T-helper 1 cell (primary cell): ENCODE data around the gene CCDC197.

ENCODE experiments used
- DNase-seq, 5 donors: peaks; one replicate each; pipeline ENCODE4 v3.0.0-alpha.2; 2012 to 2020

Gene CCDC197

GRCh38 chr14:93977790-93978581 is 19.1 kb upstream of the CCDC197 start:
- DNase-seq, result peak; percentile 28 to 95 (median 53)

GRCh38 chr14:93978735-93979134 is 18.4 kb upstream of the CCDC197 start:
- DNase-seq, result no peak

DNA sequence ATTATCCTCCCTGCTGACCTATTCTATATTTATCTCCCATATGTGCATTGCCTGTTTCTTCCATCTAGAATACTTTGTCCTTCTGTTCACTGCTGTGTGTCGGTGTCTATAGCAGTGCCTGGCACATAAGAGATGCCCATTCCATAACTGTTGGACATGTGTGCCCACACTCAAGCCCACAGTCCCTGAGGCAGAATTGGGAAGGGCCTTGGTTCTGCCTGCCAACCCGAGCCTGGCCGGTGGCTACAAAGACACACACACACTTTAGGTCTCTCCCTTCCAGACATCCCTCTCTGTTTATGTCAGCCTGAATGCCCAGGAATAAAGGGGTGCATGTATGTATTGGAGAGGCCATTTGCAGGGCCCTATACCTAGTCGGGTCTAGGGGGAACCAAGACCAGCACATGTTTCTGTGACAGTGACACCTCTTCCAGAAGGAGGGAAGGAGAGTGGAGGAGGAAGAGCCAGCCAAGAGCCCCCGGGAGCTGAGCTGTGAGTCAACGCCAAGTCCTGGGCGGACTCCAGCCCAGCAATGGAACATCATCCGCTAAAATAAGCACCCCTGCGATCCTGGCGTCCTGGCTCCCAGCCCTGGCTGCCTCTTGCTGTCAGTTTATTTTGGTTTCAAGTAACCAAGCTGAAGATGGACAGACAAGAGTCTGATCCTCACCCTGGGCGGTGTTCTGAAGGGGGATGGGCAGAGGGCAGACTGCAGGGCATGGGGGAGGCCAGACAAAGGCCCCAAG is 16.5 kb upstream of the CCDC197 start:
- no peak for DNase-seq

- no peak for DNase-seq
These were observed 15.5 kb upstream of the CCDC197 start for GRCh38 chr14:93981316-93982229.

DNA sequence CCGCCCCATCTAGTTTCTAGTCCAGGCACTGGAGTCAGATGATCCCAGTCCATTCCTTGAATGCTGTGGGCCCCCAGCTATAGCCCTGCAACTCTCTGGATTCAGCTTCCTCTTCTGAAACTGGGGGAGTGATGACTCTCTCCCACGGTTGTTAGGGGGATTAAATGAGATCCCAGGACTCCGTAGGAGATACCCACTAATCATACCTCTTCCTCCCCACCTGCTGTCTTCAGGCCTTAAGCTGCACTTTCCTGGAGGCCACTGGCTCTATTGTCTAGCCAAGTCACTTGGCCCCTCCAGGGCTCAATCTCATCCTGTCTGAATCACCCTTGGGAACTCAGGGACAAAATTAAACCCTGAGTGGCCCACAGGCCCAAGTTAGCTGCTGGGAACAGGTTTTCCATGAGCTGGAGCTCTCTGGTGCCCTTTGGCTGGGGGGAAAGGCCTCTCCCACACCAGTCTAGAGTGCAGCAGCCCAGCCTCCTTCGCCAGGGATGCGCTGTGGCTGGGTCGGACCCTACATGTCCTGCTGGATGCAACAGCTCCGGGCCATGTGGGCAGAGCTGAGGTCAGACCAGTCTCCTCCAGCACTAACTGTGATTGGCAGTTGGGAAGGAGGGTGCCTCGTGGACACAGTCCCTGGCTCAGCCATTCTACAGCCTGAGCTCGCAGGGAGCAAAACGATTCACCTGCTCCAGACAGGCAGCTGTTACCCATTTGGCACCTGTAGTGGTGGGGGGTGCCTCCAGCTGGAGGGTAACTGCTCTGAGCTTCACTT is 14.7 kb upstream of the CCDC197 start:
- DNase-seq, result no peak

- DNase-seq, result no peak
These were observed 13.0 kb upstream of the CCDC197 start for GRCh38 chr14:93984070-93984469.

GRCh38 chr14:93984987-93985410 is 12.1 kb upstream of the CCDC197 start:
- no peak for DNase-seq

GRCh38 chr14:93986955-93987354 is 10.1 kb upstream of the CCDC197 start:
- no peak for DNase-seq

DNA sequence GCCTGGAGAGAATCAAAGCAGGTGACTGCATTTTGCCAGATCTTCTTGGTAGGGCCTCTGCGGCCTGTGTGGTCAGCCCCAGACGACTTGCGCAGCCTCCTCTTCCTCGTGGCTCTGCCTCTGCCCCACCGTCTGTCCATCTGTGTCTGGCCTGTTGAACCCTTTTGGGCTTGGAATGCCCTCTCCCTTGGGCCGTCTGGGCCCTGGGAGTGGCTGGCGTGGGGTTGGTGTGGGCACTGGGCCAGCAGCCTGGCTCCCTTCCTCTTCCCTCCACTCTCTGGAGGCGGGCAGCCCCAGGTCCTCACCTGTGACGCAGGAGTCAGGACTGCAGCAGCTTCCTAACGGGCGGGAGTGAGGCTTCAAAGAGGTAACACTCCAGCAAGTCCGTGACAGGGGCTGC is 9.7 kb upstream of the CCDC197 start:
- DNase-seq, result no peak

GRCh38 chr14:93987815-93988476 is 9.2 kb upstream of the CCDC197 start:
- DNase-seq, result no peak

DNA sequence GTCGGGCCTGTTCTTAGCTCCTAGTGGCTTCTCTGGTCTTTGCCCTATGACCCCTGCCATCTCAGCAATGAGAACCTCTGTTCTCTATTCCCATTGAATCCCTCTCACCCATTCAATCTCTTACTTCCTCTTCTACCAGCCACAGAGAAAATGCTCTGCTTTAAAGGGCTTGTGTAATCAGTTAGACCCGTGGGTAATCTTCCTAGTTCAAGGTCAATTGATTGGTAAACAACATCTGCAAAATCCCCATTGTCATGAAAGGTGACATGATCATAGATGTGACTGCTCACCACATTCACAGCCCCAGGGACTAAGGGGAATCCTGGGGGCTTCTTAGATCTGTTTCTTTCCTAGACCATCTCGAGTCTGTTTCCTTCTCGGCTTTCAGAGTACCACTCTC is 7.2 kb upstream of the CCDC197 start:
- DNase-seq, result no peak

DNA sequence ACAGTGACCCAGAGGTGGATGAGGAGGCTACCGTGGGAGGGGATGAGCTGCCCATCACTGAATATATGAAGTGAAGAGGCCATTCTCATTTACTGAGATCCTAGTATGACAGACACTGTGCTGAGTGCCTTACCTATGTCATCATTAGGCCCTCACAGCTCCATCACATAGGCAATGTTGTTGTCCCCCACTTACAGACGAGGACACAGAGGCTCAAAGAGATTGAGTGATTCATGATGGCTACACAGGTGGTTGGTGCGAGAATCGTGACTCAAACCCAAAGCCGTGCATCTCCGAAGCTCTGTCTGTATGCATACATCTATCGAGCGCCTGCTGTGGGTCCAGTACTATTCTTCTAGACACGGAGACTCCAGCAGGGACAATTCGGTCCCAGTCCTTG is 5.9 kb upstream of the CCDC197 start:
- no peak for DNase-seq

DNA sequence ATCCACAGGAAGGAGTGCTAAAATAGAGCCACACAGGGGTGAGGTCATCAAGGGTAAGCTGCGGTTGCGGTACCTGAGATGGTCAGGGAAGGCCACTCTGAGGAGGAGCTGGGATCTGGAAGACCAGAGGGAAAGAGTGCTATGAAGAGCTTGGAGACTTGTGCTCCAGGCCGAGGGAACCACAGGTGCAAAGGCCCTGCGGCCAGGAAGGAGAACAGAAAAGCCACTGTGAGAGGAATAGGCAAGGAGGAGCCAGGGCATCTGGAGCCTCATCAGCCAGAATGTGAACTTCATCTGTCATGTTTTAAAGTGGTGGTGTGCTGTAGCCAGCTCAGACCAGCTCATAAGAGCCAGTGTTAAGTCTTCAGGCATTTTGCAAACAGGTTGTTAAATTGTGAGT is 5.5 kb upstream of the CCDC197 start:
- DNase-seq, result no peak

DNA sequence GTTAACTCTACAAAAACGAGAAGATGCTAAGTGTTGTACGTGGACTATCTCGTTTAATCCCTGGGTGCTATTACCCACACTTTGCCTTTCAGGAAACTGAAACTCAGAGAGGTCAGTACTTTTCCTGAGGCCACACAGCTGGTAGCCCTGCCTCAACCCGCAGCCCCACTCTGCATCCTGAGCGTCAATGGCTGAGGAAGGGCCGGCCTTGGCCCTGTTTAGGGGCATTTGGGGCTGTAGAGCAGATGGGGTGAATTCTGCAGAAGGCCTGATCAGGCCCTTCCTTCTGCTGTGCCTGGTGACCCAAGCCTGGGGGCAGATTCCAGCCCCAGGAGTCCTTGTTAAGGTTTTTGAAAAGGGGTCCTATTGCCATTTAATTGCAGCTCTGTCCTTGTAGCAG is 3.7 kb upstream of the CCDC197 start:
- DNase-seq, result no peak

DNA sequence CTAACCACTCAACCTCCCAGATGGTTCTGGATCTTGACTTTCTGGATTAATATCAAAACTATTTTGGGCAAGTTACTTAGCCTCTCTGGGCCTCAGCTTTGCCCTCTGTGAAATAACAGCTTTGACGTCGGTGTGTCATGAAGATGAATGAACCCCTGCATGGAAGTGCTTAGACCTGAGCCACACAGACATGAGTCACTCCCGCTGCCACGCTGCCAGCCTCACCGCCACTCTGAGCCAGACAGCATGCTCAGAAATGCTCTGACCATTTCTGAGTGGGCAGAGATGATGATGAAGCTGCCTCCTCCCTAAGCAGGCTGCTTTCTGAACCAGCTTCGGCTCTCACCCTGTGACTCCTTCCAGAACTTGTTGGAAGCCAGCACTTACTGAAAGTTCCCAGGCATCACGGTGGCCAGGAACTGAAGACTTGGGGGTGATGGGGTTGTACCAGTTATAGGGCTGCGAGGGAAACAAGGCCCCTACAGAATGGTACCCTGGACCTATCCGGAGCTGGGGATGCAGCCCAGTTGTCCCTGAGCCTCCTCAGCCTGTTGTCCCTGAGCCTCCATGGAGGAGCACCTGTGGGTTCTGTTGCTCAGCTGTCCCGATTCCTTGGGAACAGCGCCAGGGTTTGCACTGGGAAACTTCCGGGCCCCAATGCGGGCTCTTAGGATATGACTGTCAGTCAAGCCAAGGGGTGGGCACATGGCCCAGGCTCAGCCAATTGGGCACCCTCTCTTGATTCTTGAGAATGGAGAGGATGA is 2.0 kb upstream of the CCDC197 start:
- peak in 1 of 5 donors; percentile 40 for DNase-seq

- DNase-seq, result no peak
These were observed 888 bp upstream of the CCDC197 start for GRCh38 chr14:93996130-93996695.

- DNase-seq, result no peak
These were observed 1.1 kb downstream of the CCDC197 start for GRCh38 chr14:93997916-93998870.

GRCh38 chr14:93998871-93999403 is 1.8 kb downstream of the CCDC197 start:
- no peak for DNase-seq

- no peak for DNase-seq
These were observed 2.5 kb downstream of the CCDC197 start for GRCh38 chr14:93999573-93999972.
